ENCODE data around the gene DCAF12L1. TPM values are rescaled to one million over a fixed set of nuclear protein-coding genes. Genes with fewer than 3 reads are reported as not detected.

The DCAF12L1 gene
- total RNA-seq, 2 donors from 2014 or later = not detected

- DNase-seq = no peak
- no peak for TF ChIP-seq CTCF (IDR thresholded peaks at IDR 0.05)
- no peak overlapping the region for H3K9ac ChIP-seq (ENCODE audit: low read depth in 2 of 2, low read length in 2 of 2)
- no peaks in the 10 kb centered on the region for H3K27me3 ChIP-seq
- no peaks in the 10 kb centered on the region for H3K9me3 ChIP-seq
- no peak overlapping the region for H3K27ac ChIP-seq
- H3K36me3 ChIP-seq = no peaks in the 10 kb centered on the region
- intact Hi-C loops (cut with DNase I) = no loop called here
- H3K4me1 ChIP-seq = no peaks in the 10 kb centered on the region
- no peak overlapping the region for H3K4me3 ChIP-seq
These were observed 1.3 kb downstream of the DCAF12L1 start for GRCh38 chrX:126551306-126551705.

DNA sequence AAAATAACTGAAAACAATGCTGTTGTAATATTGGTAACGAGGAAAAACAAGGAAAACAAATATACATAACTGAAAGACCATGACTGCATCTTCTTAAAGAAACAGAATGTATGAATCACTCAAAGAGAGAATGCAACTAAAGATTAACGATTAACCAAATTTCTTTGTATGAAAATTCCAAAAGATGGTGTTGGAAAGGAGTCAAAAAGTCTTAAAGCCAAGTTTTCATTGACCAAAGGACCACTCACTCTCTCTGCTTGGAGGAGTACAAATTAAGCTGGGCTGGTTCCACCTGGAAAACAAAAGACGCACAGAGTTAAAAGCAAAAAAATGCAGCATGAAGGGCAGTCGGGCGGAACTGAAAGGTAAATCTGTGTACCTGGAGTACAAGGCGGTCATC lies 1.8 kb downstream of the DCAF12L1 start:
- TF ChIP-seq CTCF (IDR thresholded peaks at IDR 0.05) = no peak
- DNase-seq = no peak
- no peaks in the 10 kb centered on the region for H3K27me3 ChIP-seq
- no peak overlapping the region for H3K9ac ChIP-seq (ENCODE audit: low read depth in 2 of 2, low read length in 2 of 2)
- H3K4me1 ChIP-seq = no peaks in the 10 kb centered on the region
- intact Hi-C loops (cut with DNase I) = no loop called here
- no peaks in the 10 kb centered on the region for H3K36me3 ChIP-seq
- H3K27ac ChIP-seq = no peak overlapping the region
- no peaks in the 10 kb centered on the region for H3K9me3 ChIP-seq
- H3K4me3 ChIP-seq = no peak overlapping the region

DNA sequence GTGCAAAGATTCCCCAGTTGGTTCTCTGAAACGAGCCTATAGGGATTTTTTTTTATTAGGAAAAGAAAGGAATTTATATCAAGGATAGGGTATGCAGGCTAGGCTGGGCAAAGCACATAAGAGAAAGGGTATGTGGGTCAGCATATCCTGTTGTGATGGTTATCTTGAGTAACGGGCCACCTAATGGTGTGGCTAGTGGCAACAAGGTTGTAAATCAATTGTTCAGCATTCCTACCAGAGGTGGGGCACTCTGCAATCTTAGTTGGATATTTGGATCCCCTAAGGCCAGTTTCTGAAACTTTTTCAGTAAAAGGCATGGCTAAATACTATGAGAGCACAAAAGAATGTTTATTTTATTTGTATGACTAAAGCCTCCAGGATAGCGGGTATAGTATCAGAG lies 42.7 kb downstream of the DCAF12L1 start:
- Histone ChIP-seq H3K36me3 (no peaks in the 10 kb centered on the region), H3K27ac (no peak overlapping the region), H3K9ac (ENCODE audit: low read depth in 2 of 2, low read length in 2 of 2) (no peak overlapping the region), H3K27me3 (no peaks in the 10 kb centered on the region), H3K4me1 (no peaks in the 10 kb centered on the region), H3K9me3 (no peaks in the 10 kb centered on the region), H3K4me3 (no peak overlapping the region)
- TF ChIP-seq CTCF (IDR thresholded peaks at IDR 0.05) = no peak
- no peak for DNase-seq
- intact Hi-C loops (cut with DNase I) = no loop called here
